ENCODE data around the gene MSX2.

GRCh38 chr5:174777111-174777510 is 52.7 kb downstream of the MSX2 start:
- TF ChIP-seq GATA2 (IDR thresholded peaks at IDR 0.05; ENCODE audit: low read depth, low read length), result no peak
- TF ChIP-seq GATA3 (IDR thresholded peaks at IDR 0.05; ENCODE audit: low read depth, low read length), result no peak

Measured in SH-SY5Y (cell line).